IMR-90 (cell line): ENCODE measurements around the gene GABBR2. TPM values are rescaled to one million over a fixed set of nuclear protein-coding genes. Genes with fewer than 3 reads are reported as not detected.

Experiments
- ATAC-seq: fragments of 200-7000 bp; cut with Tn5 transposase; 2 replicates; pipeline ENCODE4 v1.9.1; 2020; ENCODE audit warnings: low read depth, mild to moderate bottlenecking, moderate library complexity
- BruUV-seq: library from RNA; stranded (reverse); fragments of 400-500 nt; replicated peaks from 2 replicates; lab custom pipeline; 2021; lab: Mats Ljungman, UMichigan
- CTCF ChIA-PET: fragments of 300-600 bp; formaldehyde crosslinking; extraction: SDS; loops from one replicate; lab custom pipeline; 2021; ENCODE audit warnings: antibody characterized with exemption; lab: Yijun Ruan, JAX
- POLR2A ChIA-PET: fragments of 300-600 bp; sonication (Branson Sonifier 250); formaldehyde crosslinking; loops from one replicate; lab custom pipeline; 2022; ENCODE audit warnings: antibody characterized with exemption; ENCODE audit not compliant: unreplicated experiment; lab: Charles Lee
- DNase-seq: peaks from one replicate; pipeline ENCODE4 v3.0.0; 2013
- H2AFZ ChIP-seq: replicated peaks from 2 replicates; pipeline ENCODE3; 2013; ENCODE audit warnings: low read length, mild to moderate bottlenecking; ENCODE audit not compliant: poor library complexity
- H2AK5ac ChIP-seq: 2 replicates; pipeline ENCODE4 v1.6.1; 2013; ENCODE audit warnings: low read depth, low read length, inconsistent platforms
- H2AK9ac ChIP-seq: replicated peaks from 2 replicates; pipeline ENCODE3; 2013; ENCODE audit warnings: mild to moderate bottlenecking, low read depth, low read length, moderate library complexity; ENCODE audit not compliant: poor library complexity
- H2BK120ac ChIP-seq: 2 replicates; pipeline ENCODE4 v1.6.1; 2013; ENCODE audit warnings: low read depth, low read length, inconsistent platforms
- H2BK15ac ChIP-seq: 3 replicates; pipeline ENCODE4 v1.6.1; 2013; ENCODE audit warnings: low read depth, low read length, inconsistent platforms
- H2BK20ac ChIP-seq: 2 replicates; pipeline ENCODE4 v1.6.1; 2013; ENCODE audit warnings: low read depth, mild to moderate bottlenecking, inconsistent platforms, low read length, moderate library complexity
- H2BK5ac ChIP-seq: 2 replicates; pipeline ENCODE4 v1.6.1; 2013; ENCODE audit warnings: mild to moderate bottlenecking, low read depth, low read length, inconsistent platforms; ENCODE audit not compliant: poor library complexity, severe bottlenecking
- H3K14ac ChIP-seq: replicated peaks from 2 replicates; pipeline ENCODE4 v1.6.1; 2013; ENCODE audit warnings: low read depth, low read length, inconsistent platforms
- H3K18ac ChIP-seq: 2 replicates; pipeline ENCODE4 v1.6.1; 2013; ENCODE audit warnings: low read depth, low read length, control low read depth
- H3K23ac ChIP-seq: 2 replicates; pipeline ENCODE4 v1.6.1; 2013; ENCODE audit warnings: low read depth, low read length, inconsistent platforms
- H3K27ac ChIP-seq: 2 replicates; pipeline ENCODE4 v1.5.1; 2013; ENCODE audit warnings: mild to moderate bottlenecking, control low read depth, low read length; ENCODE audit not compliant: insufficient read depth
- H3K27me3 ChIP-seq: 2 replicates; pipeline ENCODE4 v1.6.1; 2013; ENCODE audit warnings: low read length; ENCODE audit not compliant: control insufficient read depth, insufficient read depth
- H3K36me3 ChIP-seq: 2 replicates; pipeline ENCODE4 v1.6.1; 2013; ENCODE audit warnings: low read length, mixed read lengths; ENCODE audit not compliant: control insufficient read depth, insufficient read depth
- H3K4ac ChIP-seq: 2 replicates; pipeline ENCODE4 v1.6.1; 2013; ENCODE audit warnings: low read depth, low read length, inconsistent platforms
- H3K4me1 ChIP-seq: 2 replicates; pipeline ENCODE4 v1.6.1; 2013; ENCODE audit warnings: low read length, mixed read lengths; ENCODE audit not compliant: control insufficient read depth, insufficient read depth
- H3K4me2 ChIP-seq: 2 replicates; pipeline ENCODE4 v1.6.1; 2013; ENCODE audit warnings: low read depth, mild to moderate bottlenecking, control low read depth, low read length, moderate library complexity
- H3K4me3 ChIP-seq: 2 replicates; pipeline ENCODE4 v1.5.1; 2013; ENCODE audit warnings: low read depth, mild to moderate bottlenecking, control low read depth, low read length, moderate library complexity; ENCODE audit not compliant: insufficient read depth
- H3K56ac ChIP-seq: 2 replicates; pipeline ENCODE4 v1.6.1; 2013; ENCODE audit warnings: low read length, inconsistent platforms; ENCODE audit not compliant: insufficient read depth; ENCODE audit errors: extremely low read depth
- H3K79me1 ChIP-seq, 2 experiments: 2 replicates each; pipeline ENCODE4 v1.6.1; 2013; ENCODE audit warnings: low read length in 2 of 2, inconsistent platforms in 1 of 2, low read depth in 1 of 2
- H3K9ac ChIP-seq: 2 replicates; pipeline ENCODE4 v1.6.1; 2013; ENCODE audit warnings: low read depth, low read length, control low read depth
- H3K9me1 ChIP-seq: 2 replicates; pipeline ENCODE4 v1.6.1; 2013; ENCODE audit warnings: low read length, inconsistent platforms; ENCODE audit not compliant: insufficient read depth
- H3K9me3 ChIP-seq: 2 replicates; pipeline ENCODE4 v1.6.1; 2013; ENCODE audit warnings: low read length; ENCODE audit not compliant: control insufficient read depth, insufficient read depth
- H4K20me1 ChIP-seq: 2 replicates; pipeline ENCODE4 v1.6.1; 2013; ENCODE audit warnings: low read length, inconsistent platforms; ENCODE audit not compliant: insufficient read depth
- H4K5ac ChIP-seq: 2 replicates; pipeline ENCODE4 v1.6.1; 2013; ENCODE audit warnings: mild to moderate bottlenecking, low read depth, low read length, control low read depth
- H4K8ac ChIP-seq, 2 experiments: 2 replicates each; pipeline ENCODE4 v1.6.1; 2013; ENCODE audit warnings: low read depth in 2 of 2, low read length in 2 of 2, control low read depth in 1 of 2, inconsistent platforms in 1 of 2
- H4K91ac ChIP-seq: 2 replicates; pipeline ENCODE4 v1.6.1; 2013; ENCODE audit warnings: low read depth, low read length, inconsistent platforms; ENCODE audit not compliant: insufficient read depth
- BHLHE40 ChIP-seq: fragments of 150-350 bp; IDR thresholded peaks from 2 replicates; pipeline ENCODE4 v1.6.1; 2016; ENCODE audit warnings: mild to moderate bottlenecking, low read depth, low read length
- CHD1 ChIP-seq: IDR thresholded peaks from 2 replicates; pipeline ENCODE4 v1.6.1; 2012; ENCODE audit warnings: low read depth, low read length, improper control_type of control experiment
- FOS ChIP-seq: fragments of 150-350 bp; IDR thresholded peaks from 2 replicates; pipeline ENCODE4 v1.6.1; 2016; ENCODE audit warnings: low read depth, low read length
- MAFK ChIP-seq: IDR thresholded peaks from 2 replicates; pipeline ENCODE4 v1.6.1; 2012; ENCODE audit warnings: low read depth, low read length, improper control_type of control experiment
- MAZ ChIP-seq: IDR thresholded peaks from 2 replicates; pipeline ENCODE4 v1.6.1; 2012; ENCODE audit warnings: low read depth, mild to moderate bottlenecking, low read length, improper control_type of control experiment, moderate library complexity, borderline replicate concordance
- MXI1 ChIP-seq: IDR thresholded peaks from 2 replicates; pipeline ENCODE4 v1.6.1; 2012; ENCODE audit warnings: low read depth, mild to moderate bottlenecking, low read length, moderate library complexity, borderline replicate concordance
- NFE2L2 ChIP-seq: fragments of 150-350 bp; IDR thresholded peaks from 2 replicates; pipeline ENCODE4 v1.6.1; 2016; ENCODE audit warnings: low read depth, mild to moderate bottlenecking, low read length
- POLR2A ChIP-seq: IDR thresholded peaks from 2 replicates; pipeline ENCODE4 v1.6.1; 2012; ENCODE audit warnings: mild to moderate bottlenecking, low read depth, low read length
- RAD21 ChIP-seq: IDR thresholded peaks from 2 replicates; pipeline ENCODE4 v1.6.1; 2012; ENCODE audit warnings: low read length, improper control_type of control experiment
- RCOR1 ChIP-seq: IDR thresholded peaks from 2 replicates; pipeline ENCODE4 v1.6.1; 2012; ENCODE audit warnings: mild to moderate bottlenecking, low read length, improper control_type of control experiment; ENCODE audit not compliant: insufficient replicate concordance
- SMC3 ChIP-seq: fragments of 150-350 bp; IDR thresholded peaks from 2 replicates; pipeline ENCODE4 v1.6.1; 2016; ENCODE audit warnings: low read depth, mild to moderate bottlenecking, antibody characterized with exemption, low read length, moderate library complexity
- WGBS, 2 experiments: methylation state at CpG; one replicate each; pipeline versions ENCODE4 v1.1.5 to v1.1.7; 2013; ENCODE audit warnings: missing lambda C conversion rate in 2 of 2; ENCODE audit not compliant: insufficient read length in 1 of 2; ENCODE audit errors: extremely low coverage in 2 of 2; 5-methylcytosine and 5-hydroxymethylcytosine counted together
- dilution Hi-C: fragments of 300-500 bp; cut with HindIII; formaldehyde crosslinking; loops from one replicate; pipeline ENCODE4 v1.14.3; 2018; ENCODE audit warnings: low sequenced_read_pairs; ENCODE audit not compliant: unreplicated experiment
- in situ Hi-C: fragments of 300-500 bp; cut with MboI; formaldehyde crosslinking; loops from 3 replicates; pipeline ENCODE4 v1.14.3; 2019; ENCODE audit warnings: low sequenced_read_pairs, inconsistent platforms, mixed read lengths
- intact Hi-C: fragments of 100-400 bp; cut with micrococcal nuclease; formaldehyde crosslinking; loops from 2 replicates; pipeline ENCODE4 v1.10.0; 2022
- polyA plus RNA-seq, 3 experiments: library from polyadenylated mRNA; depleted of rRNA; stranded (reverse); fragments of >200 nt; gene quantifications; 2 replicates each; pipeline ENCODE4 v1.2.3, GENCODE V29; 2012; ENCODE audit warnings: low replicate concordance in 1 of 3
- total RNA-seq: library from RNA; depleted of rRNA; stranded (reverse); fragments of >200 nt; gene quantifications from 2 replicates; pipeline ENCODE4 v1.2.3, GENCODE V29; 2012
- TF ChIP-seq, protein P1 (sequence below): fragments of 150-350 bp; IDR thresholded peaks from 2 replicates; pipeline ENCODE4 v1.6.1; 2016; ENCODE audit warnings: low read depth, mild to moderate bottlenecking, low read length, moderate library complexity, borderline replicate concordance
- TF ChIP-seq, protein P2 (sequence below): fragments of 150-350 bp; IDR thresholded peaks from 2 replicates; pipeline ENCODE4 v1.6.1; 2017; ENCODE audit warnings: mild to moderate bottlenecking, antibody characterized with exemption, low read length, low read depth
- TF ChIP-seq, protein P3 (sequence below): conservative IDR thresholded peaks from 2 replicates; pipeline ENCODE4 v1.5.1; 2012; ENCODE audit warnings: mild to moderate bottlenecking, low read depth, low read length, improper control_type of control experiment

Gene GABBR2
- total and polyA plus RNA-seq, 2 of the 4 experiments (the other 2 are of a cell fraction): 14.2 to 20.3 TPM

DNA sequence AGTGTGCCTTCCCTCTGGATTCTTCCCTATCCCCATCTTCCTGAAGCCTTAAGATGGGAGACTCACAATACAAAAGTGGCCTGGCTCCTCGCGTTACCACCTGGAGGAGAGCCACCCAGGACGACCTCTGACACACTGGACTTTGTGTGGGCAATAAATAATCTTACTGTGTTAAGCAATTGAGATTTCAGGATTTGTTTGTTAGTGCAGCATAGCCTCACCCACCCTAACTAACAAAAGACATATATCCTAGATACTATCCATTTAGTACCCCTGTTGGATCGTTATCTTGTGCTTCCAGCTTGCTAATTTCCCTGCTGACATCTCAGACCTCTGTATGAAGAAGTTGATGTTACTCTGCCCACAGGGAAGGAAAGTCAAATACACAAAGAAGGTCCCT is 7.9 kb downstream of the GABBR2 start:
- H4K91ac ChIP-seq: no peak overlapping the region
- H2AFZ ChIP-seq: no peak overlapping the region
- CTCF ChIA-PET: no interaction called here
- H3K4ac ChIP-seq: no peak overlapping the region
- no peak overlapping the region for H2BK15ac ChIP-seq
- H3K27me3 ChIP-seq: peaks cover 2% of the 10 kb centered on the region
- dilution Hi-C loops (no loop called here), intact Hi-C loops (loop anchor here (10.0 kb wide), 2 partner anchors 96 to 126 kb away; no protein-coding TSS in a partner anchor), in situ Hi-C loops (no loop called here)
- no TSS peak for BruUV-seq
- H2BK5ac ChIP-seq: no peak overlapping the region
- H3K9me1 ChIP-seq: peaks cover 4% of the 10 kb centered on the region; the same call in 1 of the 2 replicates
- H4K5ac ChIP-seq: no peak overlapping the region
- WGBS, 2 experiments: no CpG with 5 or more reads among the region's 4 CpGs
- H2BK120ac ChIP-seq: no peak overlapping the region
- no peak overlapping the region for H3K4me2 ChIP-seq
- H3K9ac ChIP-seq: no peak overlapping the region
- peaks cover 11% of the 10 kb centered on the region for H4K20me1 ChIP-seq
- TF ChIP-seq FOS: no peak
- TF ChIP-seq NFE2L2: no peak
- TF ChIP-seq MXI1: no peak
- no peak for TF ChIP-seq CHD1
- no peak for TF ChIP-seq MAFK
- TF ChIP-seq, protein P1, sequence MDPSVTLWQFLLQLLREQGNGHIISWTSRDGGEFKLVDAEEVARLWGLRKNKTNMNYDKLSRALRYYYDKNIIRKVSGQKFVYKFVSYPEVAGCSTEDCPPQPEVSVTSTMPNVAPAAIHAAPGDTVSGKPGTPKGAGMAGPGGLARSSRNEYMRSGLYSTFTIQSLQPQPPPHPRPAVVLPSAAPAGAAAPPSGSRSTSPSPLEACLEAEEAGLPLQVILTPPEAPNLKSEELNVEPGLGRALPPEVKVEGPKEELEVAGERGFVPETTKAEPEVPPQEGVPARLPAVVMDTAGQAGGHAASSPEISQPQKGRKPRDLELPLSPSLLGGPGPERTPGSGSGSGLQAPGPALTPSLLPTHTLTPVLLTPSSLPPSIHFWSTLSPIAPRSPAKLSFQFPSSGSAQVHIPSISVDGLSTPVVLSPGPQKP: no peak
- TF ChIP-seq, protein P2, sequence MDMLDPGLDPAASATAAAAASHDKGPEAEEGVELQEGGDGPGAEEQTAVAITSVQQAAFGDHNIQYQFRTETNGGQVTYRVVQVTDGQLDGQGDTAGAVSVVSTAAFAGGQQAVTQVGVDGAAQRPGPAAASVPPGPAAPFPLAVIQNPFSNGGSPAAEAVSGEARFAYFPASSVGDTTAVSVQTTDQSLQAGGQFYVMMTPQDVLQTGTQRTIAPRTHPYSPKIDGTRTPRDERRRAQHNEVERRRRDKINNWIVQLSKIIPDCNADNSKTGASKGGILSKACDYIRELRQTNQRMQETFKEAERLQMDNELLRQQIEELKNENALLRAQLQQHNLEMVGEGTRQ: no peak
- no peak for TF ChIP-seq RCOR1
- no peak for TF ChIP-seq RAD21
- TF ChIP-seq MAZ: no peak
- TF ChIP-seq POLR2A: no peak
- TF ChIP-seq BHLHE40: no peak
- no peak for TF ChIP-seq SMC3
- TF ChIP-seq, protein P3, sequence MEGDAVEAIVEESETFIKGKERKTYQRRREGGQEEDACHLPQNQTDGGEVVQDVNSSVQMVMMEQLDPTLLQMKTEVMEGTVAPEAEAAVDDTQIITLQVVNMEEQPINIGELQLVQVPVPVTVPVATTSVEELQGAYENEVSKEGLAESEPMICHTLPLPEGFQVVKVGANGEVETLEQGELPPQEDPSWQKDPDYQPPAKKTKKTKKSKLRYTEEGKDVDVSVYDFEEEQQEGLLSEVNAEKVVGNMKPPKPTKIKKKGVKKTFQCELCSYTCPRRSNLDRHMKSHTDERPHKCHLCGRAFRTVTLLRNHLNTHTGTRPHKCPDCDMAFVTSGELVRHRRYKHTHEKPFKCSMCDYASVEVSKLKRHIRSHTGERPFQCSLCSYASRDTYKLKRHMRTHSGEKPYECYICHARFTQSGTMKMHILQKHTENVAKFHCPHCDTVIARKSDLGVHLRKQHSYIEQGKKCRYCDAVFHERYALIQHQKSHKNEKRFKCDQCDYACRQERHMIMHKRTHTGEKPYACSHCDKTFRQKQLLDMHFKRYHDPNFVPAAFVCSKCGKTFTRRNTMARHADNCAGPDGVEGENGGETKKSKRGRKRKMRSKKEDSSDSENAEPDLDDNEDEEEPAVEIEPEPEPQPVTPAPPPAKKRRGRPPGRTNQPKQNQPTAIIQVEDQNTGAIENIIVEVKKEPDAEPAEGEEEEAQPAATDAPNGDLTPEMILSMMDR: no peak
- no peak overlapping the region for H2BK20ac ChIP-seq
- H4K8ac ChIP-seq: no peak overlapping the region
- DNase-seq (no peak), ATAC-seq (no peak)
- H3K23ac ChIP-seq: no peak overlapping the region
- H3K4me1 ChIP-seq: no peaks in the 10 kb centered on the region
- H3K79me1 ChIP-seq: peaks cover 23 to 49% of the 10 kb centered on the region in 2 experiments
- H3K56ac ChIP-seq: no peak overlapping the region
- no peak overlapping the region for H2AK9ac ChIP-seq
- POLR2A ChIA-PET: no interaction called here
- no peaks in the 10 kb centered on the region for H3K36me3 ChIP-seq
- H3K4me3 ChIP-seq: no peak overlapping the region
- no peak overlapping the region for H3K14ac ChIP-seq
- H3K27ac ChIP-seq: no peak overlapping the region
- H3K18ac ChIP-seq: no peak overlapping the region
- H3K9me3 ChIP-seq: peaks cover 4% of the 10 kb centered on the region; the same call in 1 of the 2 replicates
- no peak overlapping the region for H2AK5ac ChIP-seq
